ENCODE data around the gene MAGOH.

Gene MAGOH

GRCh38 chr1:53255031-53255430 is 16.7 kb upstream of the MAGOH start:
- no peak overlapping the region for H3K27ac ChIP-seq (replicated peaks; ENCODE audit: low read length)
- H3K9me3 ChIP-seq (replicated peaks in 1 of 2; ENCODE audit: control insufficient read depth in 2 of 2, insufficient read depth in 1 of 2, low read depth in 1 of 2, low read length in 2 of 2) = peaks cover 0 to 2% of the 10 kb centered on the region in 2 donors
- H3K23ac ChIP-seq (ENCODE audit: low read depth, low read length, poor library complexity) = no peak overlapping the region
- H2AK5ac ChIP-seq (ENCODE audit: low read depth, low read length) = no peak overlapping the region
- no peaks in the 10 kb centered on the region for H3K4me1 ChIP-seq (ENCODE audit: control insufficient read depth in 2 of 2, insufficient read depth in 1 of 2, low read depth in 1 of 2, low read length in 2 of 2)
- no peak overlapping the region for H3K4ac ChIP-seq (ENCODE audit: low read length)
- no peak overlapping the region for H2BK12ac ChIP-seq (ENCODE audit: low read length)
- no peak overlapping the region for H3K14ac ChIP-seq (ENCODE audit: low read length)
- H4K8ac ChIP-seq (ENCODE audit: low read depth, low read length) = no peak overlapping the region
- H3K18ac ChIP-seq (ENCODE audit: low read length) = no peak overlapping the region
- H3K27me3 ChIP-seq (ENCODE audit: control insufficient read depth in 3 of 3, insufficient read depth in 3 of 3, low read depth in 1 of 3, low read length in 3 of 3) = no peaks in the 10 kb centered on the region
- no peak overlapping the region for H3K4me2 ChIP-seq (ENCODE audit: insufficient read depth, low read length, poor library complexity, severe bottlenecking)
- no peak overlapping the region for H2BK15ac ChIP-seq (ENCODE audit: low read length)
- no peak overlapping the region for H2BK120ac ChIP-seq (ENCODE audit: low read depth, low read length)
- H2BK5ac ChIP-seq (ENCODE audit: low read length) = no peak overlapping the region
- peaks cover 45 to 96% of the 10 kb centered on the region in 2 donors for H3K36me3 ChIP-seq (replicated peaks in 1 of 2; ENCODE audit: control insufficient read depth in 2 of 2, insufficient read depth in 2 of 2, low read length in 2 of 2)
- H3K9ac ChIP-seq (ENCODE audit: low read depth, low read length, poor library complexity) = no peak overlapping the region
- no peaks in the 10 kb centered on the region for H3K79me1 ChIP-seq (ENCODE audit: low read depth, low read length)
- no peak overlapping the region for H2AFZ ChIP-seq (ENCODE audit: low read length)
- no peak overlapping the region for H4K91ac ChIP-seq (ENCODE audit: low read depth, low read length, poor library complexity)
- H3K4me3 ChIP-seq (ENCODE audit: low read length in 2 of 2) = no peak overlapping the region
- no CpG with 5 or more reads among the region's 4 CpGs for WGBS, 2 donors (ENCODE audit: extremely low coverage in 2 of 2, insufficient read length in 2 of 2, insufficient replicate concordance in 1 of 2)
- DNase-seq (ENCODE audit: low spot score) = no peak

DNA sequence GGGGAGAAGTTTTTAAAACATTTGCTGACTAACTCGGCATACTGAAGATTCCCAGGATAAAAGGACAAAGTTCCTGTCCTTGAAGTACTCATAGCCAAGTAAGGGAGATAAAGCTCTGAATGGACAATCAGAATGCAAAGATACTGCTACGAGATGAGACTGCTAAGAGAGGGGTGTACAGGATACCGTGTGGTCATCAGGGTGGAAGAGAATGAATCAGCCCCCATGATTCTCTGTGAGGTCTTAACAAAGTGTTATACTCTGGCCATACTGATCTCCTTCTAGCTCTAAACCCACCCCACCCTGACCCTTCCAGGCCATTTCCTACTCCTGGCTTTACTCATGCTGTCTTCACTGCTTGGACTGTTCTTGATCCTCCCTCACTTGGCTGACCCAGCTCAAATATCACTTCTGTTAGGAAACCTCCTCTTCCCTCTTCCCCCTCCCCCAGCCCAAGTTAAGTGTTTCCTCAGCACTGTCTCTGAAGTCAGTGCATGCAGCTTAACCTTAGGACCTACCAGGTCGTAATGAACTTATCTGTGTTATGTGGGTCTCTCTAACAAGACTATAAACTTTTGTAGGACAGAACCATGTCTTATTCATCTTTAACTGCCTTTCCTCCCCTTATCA is 15.8 kb upstream of the MAGOH start:
- DNase-seq (ENCODE audit: low spot score) = no peak
- Histone ChIP-seq H3K79me1 (ENCODE audit: low read depth, low read length) (no peaks in the 10 kb centered on the region), H2BK5ac (ENCODE audit: low read length) (no peak overlapping the region), H4K91ac (ENCODE audit: low read depth, low read length, poor library complexity) (no peak overlapping the region), H3K27me3 (ENCODE audit: control insufficient read depth in 3 of 3, insufficient read depth in 3 of 3, low read depth in 1 of 3, low read length in 3 of 3) (no peaks in the 10 kb centered on the region), H3K14ac (ENCODE audit: low read length) (no peak overlapping the region), H3K18ac (ENCODE audit: low read length) (no peak overlapping the region), H3K9me3 (replicated peaks in 1 of 2; ENCODE audit: control insufficient read depth in 2 of 2, insufficient read depth in 1 of 2, low read depth in 1 of 2, low read length in 2 of 2) (peaks cover 0 to 2% of the 10 kb centered on the region in 2 donors), H2BK12ac (ENCODE audit: low read length) (no peak overlapping the region), H2AK5ac (ENCODE audit: low read depth, low read length) (no peak overlapping the region), H3K4ac (ENCODE audit: low read length) (no peak overlapping the region), H3K23ac (ENCODE audit: low read depth, low read length, poor library complexity) (no peak overlapping the region), H3K4me3 (ENCODE audit: low read length in 2 of 2) (no peak overlapping the region), H3K4me1 (ENCODE audit: control insufficient read depth in 2 of 2, insufficient read depth in 1 of 2, low read depth in 1 of 2, low read length in 2 of 2) (no peaks in the 10 kb centered on the region), H3K9ac (ENCODE audit: low read depth, low read length, poor library complexity) (no peak overlapping the region), H2BK120ac (ENCODE audit: low read depth, low read length) (no peak overlapping the region), H3K27ac (replicated peaks; ENCODE audit: low read length) (no peak overlapping the region), H2BK15ac (ENCODE audit: low read length) (no peak overlapping the region), H4K8ac (ENCODE audit: low read depth, low read length) (no peak overlapping the region), H3K36me3 (replicated peaks in 1 of 2; ENCODE audit: control insufficient read depth in 2 of 2, insufficient read depth in 2 of 2, low read length in 2 of 2) (peaks cover 46 to 96% of the 10 kb centered on the region in 2 donors), H2AFZ (ENCODE audit: low read length) (no peak overlapping the region), H3K4me2 (ENCODE audit: insufficient read depth, low read length, poor library complexity, severe bottlenecking) (no peak overlapping the region)
- WGBS, 2 donors (ENCODE audit: extremely low coverage in 2 of 2, insufficient read length in 2 of 2, insufficient replicate concordance in 1 of 2) = no CpG with 5 or more reads among the region's 4 CpGs

DNA sequence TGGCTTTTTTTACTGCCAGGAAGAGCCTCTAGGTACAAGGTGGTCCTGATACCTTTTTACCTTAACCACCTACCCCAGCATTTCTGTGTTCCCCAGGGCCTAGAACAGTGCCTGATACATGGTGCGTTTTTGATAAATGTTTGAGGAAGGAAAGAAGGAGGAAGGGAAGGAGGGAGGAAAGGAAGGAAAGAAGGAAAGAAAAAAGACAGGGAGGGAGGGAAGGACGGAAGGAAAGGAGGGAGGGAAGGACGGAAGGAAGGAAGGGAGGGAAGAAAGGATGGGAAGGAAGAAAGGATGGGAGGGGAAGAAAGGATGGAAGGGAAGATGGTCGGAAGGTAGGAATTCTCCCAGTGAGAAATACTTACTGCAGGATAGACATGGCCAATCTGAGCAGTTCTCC is 12.0 kb upstream of the MAGOH start:
- Histone ChIP-seq H2BK15ac (ENCODE audit: low read length) (no peak overlapping the region), H3K4me2 (ENCODE audit: insufficient read depth, low read length, poor library complexity, severe bottlenecking) (no peak overlapping the region), H3K4me1 (ENCODE audit: control insufficient read depth in 2 of 2, insufficient read depth in 1 of 2, low read depth in 1 of 2, low read length in 2 of 2) (no peaks in the 10 kb centered on the region), H3K9me3 (replicated peaks in 1 of 2; ENCODE audit: control insufficient read depth in 2 of 2, insufficient read depth in 1 of 2, low read depth in 1 of 2, low read length in 2 of 2) (peaks cover 0 to 2% of the 10 kb centered on the region in 2 donors), H4K91ac (ENCODE audit: low read depth, low read length, poor library complexity) (no peak overlapping the region), H3K4me3 (ENCODE audit: low read length in 2 of 2) (no peak overlapping the region), H2BK12ac (ENCODE audit: low read length) (no peak overlapping the region), H4K8ac (ENCODE audit: low read depth, low read length) (no peak overlapping the region), H3K27me3 (ENCODE audit: control insufficient read depth in 3 of 3, insufficient read depth in 3 of 3, low read depth in 1 of 3, low read length in 3 of 3) (no peaks in the 10 kb centered on the region), H3K9ac (ENCODE audit: low read depth, low read length, poor library complexity) (no peak overlapping the region), H3K27ac (replicated peaks; ENCODE audit: low read length) (no peak overlapping the region), H3K4ac (ENCODE audit: low read length) (no peak overlapping the region), H2AK5ac (ENCODE audit: low read depth, low read length) (no peak overlapping the region), H2BK120ac (ENCODE audit: low read depth, low read length) (no peak overlapping the region), H3K14ac (ENCODE audit: low read length) (no peak overlapping the region), H3K23ac (ENCODE audit: low read depth, low read length, poor library complexity) (no peak overlapping the region), H2BK5ac (ENCODE audit: low read length) (no peak overlapping the region), H3K79me1 (ENCODE audit: low read depth, low read length) (no peaks in the 10 kb centered on the region), H2AFZ (ENCODE audit: low read length) (no peak overlapping the region), H3K18ac (ENCODE audit: low read length) (no peak overlapping the region), H3K36me3 (replicated peaks in 1 of 2; ENCODE audit: control insufficient read depth in 2 of 2, insufficient read depth in 2 of 2, low read length in 2 of 2) (peaks cover 42 to 96% of the 10 kb centered on the region in 2 donors)
- WGBS, 2 donors (ENCODE audit: extremely low coverage in 2 of 2, insufficient read length in 2 of 2, insufficient replicate concordance in 1 of 2) = 100% methylated on average over 1 to 3 of the region's 4 CpGs
- DNase-seq (ENCODE audit: low spot score) = no peak

DNA sequence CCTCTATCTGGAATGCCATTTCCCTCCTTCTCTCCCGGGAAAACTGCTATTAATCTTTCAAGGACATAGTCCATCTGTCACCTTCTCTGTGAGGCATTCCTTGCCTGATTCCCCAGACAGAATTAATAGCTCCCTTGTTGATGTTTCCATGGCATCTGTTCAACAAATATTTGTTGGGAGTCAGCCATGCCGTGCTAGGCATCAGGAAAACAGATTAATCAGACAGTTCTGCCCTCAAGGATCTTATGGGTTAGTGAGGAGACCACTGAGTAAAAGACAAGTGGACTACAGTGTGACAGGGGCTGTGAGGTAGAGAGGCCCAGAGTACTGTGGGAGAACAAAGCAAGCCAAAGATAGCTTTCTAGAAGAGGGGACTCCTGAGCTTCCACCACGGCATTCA is 11.4 kb upstream of the MAGOH start:
- no peak overlapping the region for H3K9ac ChIP-seq (ENCODE audit: low read depth, low read length, poor library complexity)
- H3K14ac ChIP-seq (ENCODE audit: low read length) = no peak overlapping the region
- no peak overlapping the region for H3K18ac ChIP-seq (ENCODE audit: low read length)
- no peaks in the 10 kb centered on the region for H3K27me3 ChIP-seq (ENCODE audit: control insufficient read depth in 3 of 3, insufficient read depth in 3 of 3, low read depth in 1 of 3, low read length in 3 of 3)
- no peak overlapping the region for H4K8ac ChIP-seq (ENCODE audit: low read depth, low read length)
- peaks cover 36 to 96% of the 10 kb centered on the region in 2 donors for H3K36me3 ChIP-seq (replicated peaks in 1 of 2; ENCODE audit: control insufficient read depth in 2 of 2, insufficient read depth in 2 of 2, low read length in 2 of 2)
- H2AFZ ChIP-seq (ENCODE audit: low read length) = no peak overlapping the region
- H3K9me3 ChIP-seq (replicated peaks in 1 of 2; ENCODE audit: control insufficient read depth in 2 of 2, insufficient read depth in 1 of 2, low read depth in 1 of 2, low read length in 2 of 2) = peaks cover 0 to 2% of the 10 kb centered on the region in 2 donors
- H3K23ac ChIP-seq (ENCODE audit: low read depth, low read length, poor library complexity) = no peak overlapping the region
- no peak overlapping the region for H3K4me2 ChIP-seq (ENCODE audit: insufficient read depth, low read length, poor library complexity, severe bottlenecking)
- WGBS, 2 donors (ENCODE audit: extremely low coverage in 2 of 2, insufficient read length in 2 of 2, insufficient replicate concordance in 1 of 2) = no CpG with 5 or more reads among the region's 3 CpGs
- no peak for DNase-seq (ENCODE audit: low spot score)
- H2BK12ac ChIP-seq (ENCODE audit: low read length) = no peak overlapping the region
- H3K4me1 ChIP-seq (ENCODE audit: control insufficient read depth in 2 of 2, insufficient read depth in 1 of 2, low read depth in 1 of 2, low read length in 2 of 2) = no peaks in the 10 kb centered on the region
- H3K27ac ChIP-seq (replicated peaks; ENCODE audit: low read length) = no peak overlapping the region
- no peaks in the 10 kb centered on the region for H3K79me1 ChIP-seq (ENCODE audit: low read depth, low read length)
- no peak overlapping the region for H3K4ac ChIP-seq (ENCODE audit: low read length)
- no peak overlapping the region for H2BK15ac ChIP-seq (ENCODE audit: low read length)
- no peak overlapping the region for H4K91ac ChIP-seq (ENCODE audit: low read depth, low read length, poor library complexity)
- H2BK5ac ChIP-seq (ENCODE audit: low read length) = no peak overlapping the region
- no peak overlapping the region for H2BK120ac ChIP-seq (ENCODE audit: low read depth, low read length)
- H2AK5ac ChIP-seq (ENCODE audit: low read depth, low read length) = no peak overlapping the region
- H3K4me3 ChIP-seq (ENCODE audit: low read length in 2 of 2) = no peak overlapping the region

Measured in neuronal stem cell (in vitro differentiated cells).